ENCODE results near the gene TPP1.

Gene TPP1

GRCh38 chr11:6574816-6575715, 44.2 kb downstream of the TPP1 start:
- no peak for DNase-seq
- intact Hi-C loops (cut with DNase I), result no loop called here

- peak in 4 of 42 donors; percentile 29 to 56 (median 37) for DNase-seq
- intact Hi-C loops (cut with DNase I), result no loop called here
These were observed 47.0 kb downstream of the TPP1 start for GRCh38 chr11:6572215-6572614.

- intact Hi-C loops (cut with DNase I), result no loop called here
These were observed 47.7 kb downstream of the TPP1 start for GRCh38 chr11:6571434-6572008.

DNA sequence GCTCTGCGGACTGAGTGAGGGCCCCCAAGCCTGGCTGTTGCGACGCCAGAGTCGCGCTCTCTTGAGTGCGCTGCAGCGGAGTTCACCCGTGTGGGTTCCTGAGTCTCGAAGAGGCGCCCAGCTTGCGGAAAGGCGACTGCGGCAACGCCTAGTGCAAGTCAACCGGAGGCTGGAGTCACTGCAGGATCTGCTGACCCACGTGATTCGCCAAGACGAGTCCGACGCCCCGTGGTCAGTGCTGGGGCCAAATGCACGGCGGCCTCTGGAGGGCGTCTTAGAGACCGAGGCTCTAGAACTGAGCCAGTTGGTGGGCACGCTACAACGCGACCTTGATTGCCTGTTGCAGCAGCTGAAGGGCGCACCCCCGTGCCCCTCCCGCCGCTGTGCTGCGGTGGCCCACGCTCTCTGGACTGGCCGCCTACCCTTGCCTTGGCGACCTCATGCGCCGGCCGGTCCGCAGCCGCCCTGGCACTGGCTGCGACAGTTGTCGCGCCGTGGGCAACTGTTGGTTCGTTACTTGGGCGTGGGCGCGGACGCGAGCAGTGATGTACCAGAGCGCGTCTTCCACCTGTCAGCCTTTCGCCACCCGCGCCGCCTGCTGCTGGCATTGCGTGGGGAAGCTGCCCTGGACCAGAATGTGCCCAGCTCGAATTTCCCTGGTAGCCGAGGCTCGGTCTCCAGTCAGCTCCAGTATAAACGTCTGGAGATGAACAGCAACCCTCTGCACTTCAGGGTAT, 48.4 kb downstream of the TPP1 start:
- intact Hi-C loops (cut with DNase I), result no loop called here
- peak in 1 of 42 donors; percentile 37 for DNase-seq

More at GRCh38 chr11:6571434-6572008, 47.7 kb downstream of the TPP1 start:
- peak in 1 of 42 donors; percentile 31 for DNase-seq

DNA sequence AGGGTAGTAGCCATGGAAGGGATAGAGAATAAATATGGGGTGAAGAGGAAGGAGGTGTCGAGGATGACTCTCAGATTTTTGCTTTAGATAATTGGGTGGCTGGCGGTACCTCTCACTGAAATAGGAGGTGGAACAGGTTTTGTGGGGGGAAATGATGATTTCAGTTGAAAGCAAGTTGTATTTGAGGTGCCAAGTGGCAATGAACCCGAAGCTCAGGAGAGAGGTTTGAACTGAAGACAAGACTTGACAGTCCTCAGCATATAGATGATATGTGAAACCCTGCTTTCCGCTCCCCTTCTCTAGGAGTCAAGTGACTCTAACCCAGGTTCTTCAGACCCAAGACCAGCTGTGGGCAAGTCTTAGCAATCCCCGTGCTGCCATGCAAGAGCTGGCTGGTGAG, 49.5 kb downstream of the TPP1 start:
- no peak for DNase-seq
- intact Hi-C loops (cut with DNase I), result no loop called here

DNA sequence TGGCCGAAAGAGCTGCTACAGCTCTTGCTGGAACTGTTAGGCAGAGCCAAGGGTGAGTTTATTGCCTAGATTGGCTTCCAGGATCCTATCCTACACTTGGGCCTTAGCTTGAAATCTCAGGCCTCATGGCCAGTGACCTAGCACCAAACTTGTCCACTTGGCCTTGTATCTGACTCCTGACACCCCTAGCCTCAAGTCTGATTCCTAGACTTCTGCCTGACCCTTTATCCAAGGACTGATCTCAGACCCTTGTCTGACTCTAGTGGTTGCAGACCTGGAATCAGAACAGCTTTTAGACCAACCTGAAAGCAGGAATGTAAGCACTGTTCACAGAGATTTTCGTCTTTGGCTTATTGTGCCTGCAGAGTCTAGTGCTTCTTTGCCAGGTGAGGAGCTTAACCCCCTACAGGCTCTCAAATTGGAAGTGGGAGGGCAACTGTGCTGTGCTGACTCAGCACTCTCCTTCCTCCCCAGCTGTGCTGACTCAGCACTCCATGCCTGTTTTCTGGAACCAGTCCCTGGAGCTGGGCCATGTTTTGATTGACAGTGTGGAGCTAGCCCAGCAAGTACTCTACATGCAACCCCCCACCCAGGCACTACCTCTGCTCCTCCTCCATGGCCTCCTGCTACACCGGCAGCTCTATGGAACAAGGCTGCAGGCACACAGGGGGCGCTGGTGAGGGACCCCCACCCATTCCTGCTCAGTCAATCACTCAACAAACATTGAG, 50.9 kb downstream of the TPP1 start:
- intact Hi-C loops (cut with DNase I), result no loop called here

GRCh38 chr11:6567371-6567745, 51.9 kb downstream of the TPP1 start:
- DNase-seq, result no peak
- intact Hi-C loops (cut with DNase I), result no loop called here

More for the DNA sequence above, 50.9 kb downstream of the TPP1 start:
- peak in 39 of 42 donors; percentile 32 to 87 (median 66) for DNase-seq

GRCh38 chr11:6566704-6567370, 52.4 kb downstream of the TPP1 start:
- intact Hi-C loops (cut with DNase I), result no loop called here
- DNase-seq, result peak in 3 of 42 donors; percentile 33 to 49 (median 42)

- no peak for DNase-seq
- intact Hi-C loops (cut with DNase I), result no loop called here
These were observed 53.1 kb downstream of the TPP1 start for GRCh38 chr11:6565988-6566703.

DNA sequence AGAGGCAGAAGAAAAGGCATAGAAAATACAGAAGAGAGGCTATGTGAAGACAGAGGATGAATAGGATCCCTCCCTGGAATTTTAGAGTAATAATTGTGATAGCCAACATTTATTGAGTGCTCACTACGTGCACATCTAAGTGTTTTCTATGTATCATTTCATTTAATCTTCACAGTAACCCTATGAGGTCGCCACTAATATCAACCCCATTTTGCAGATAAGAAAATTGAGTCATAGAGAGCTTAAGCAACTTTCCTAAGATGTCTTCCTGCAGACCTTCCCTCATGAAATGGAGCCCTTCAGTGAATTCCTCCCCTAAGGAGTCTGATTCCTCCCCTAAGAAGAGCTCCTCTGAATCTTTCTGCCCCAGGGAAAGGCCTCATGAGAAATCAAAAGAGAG, 53.9 kb downstream of the TPP1 start:
- intact Hi-C loops (cut with DNase I), result no loop called here
- no peak for DNase-seq

DNA sequence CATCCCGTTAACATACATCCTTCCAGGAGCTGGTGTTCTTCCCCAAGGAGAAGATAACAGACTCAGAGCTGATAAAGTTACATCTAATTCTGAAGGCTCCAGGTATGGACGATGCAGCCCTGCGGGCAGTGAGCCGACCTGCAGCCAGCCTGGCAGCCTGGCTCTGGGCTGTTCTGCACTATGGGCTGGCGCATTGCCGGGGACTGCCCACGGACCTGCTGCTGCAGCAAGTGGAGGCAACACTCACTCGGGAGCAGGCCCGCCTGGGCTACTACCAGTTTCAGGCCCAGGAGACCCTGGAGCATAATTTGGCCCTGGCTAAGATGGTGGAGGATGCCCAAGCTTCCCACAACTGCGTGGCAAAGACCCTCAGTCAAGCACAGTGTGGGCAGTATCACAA, 55.6 kb downstream of the TPP1 start:
- peak in 1 of 42 donors; percentile 31 for DNase-seq
- intact Hi-C loops (cut with DNase I), result no loop called here

DNA sequence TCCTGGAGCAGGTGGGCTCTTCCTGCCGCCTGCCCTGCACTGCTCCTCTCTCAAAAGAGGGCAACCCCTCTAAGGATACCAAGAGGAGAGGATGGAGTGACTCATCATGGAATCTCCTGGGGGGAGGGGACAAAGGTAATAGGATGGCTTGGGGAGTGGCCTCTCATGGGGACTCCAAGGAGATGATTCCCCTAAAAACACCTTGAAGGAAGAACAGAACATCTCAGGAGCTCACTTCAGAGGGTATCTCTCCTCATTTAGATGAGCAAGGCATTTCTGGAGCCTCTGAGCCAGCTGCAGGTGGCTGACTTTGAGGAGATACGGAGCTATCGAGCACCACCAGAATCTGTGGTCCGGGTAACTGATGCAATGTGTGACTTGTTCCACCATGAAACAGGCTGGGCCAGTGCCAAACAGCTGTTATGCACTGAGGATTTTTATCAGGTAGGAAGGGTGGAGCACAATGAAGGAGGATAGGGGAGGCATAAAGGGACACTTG, 56.1 kb downstream of the TPP1 start:
- DNase-seq, result peak in 1 of 42 donors; percentile 33
- intact Hi-C loops (cut with DNase I), result no loop called here

Data from head of caudate nucleus (tissue), 42 donors.